ENCODE measurements around the gene MAP1LC3B2.

The MAP1LC3B2 gene

GRCh38 chr12:116537101-116537904 lies 21.9 kb upstream of the MAP1LC3B2 start:
- no peak for DNase-seq (ENCODE audit: low read depth in 4 of 4, low spot score in 1 of 4)

- no peak for DNase-seq (ENCODE audit: low read depth in 4 of 4, low spot score in 1 of 4)
These were observed 21.0 kb upstream of the MAP1LC3B2 start for GRCh38 chr12:116538076-116538591.

- no peak for DNase-seq (ENCODE audit: low read depth in 4 of 4, low spot score in 1 of 4)
These were observed 20.4 kb upstream of the MAP1LC3B2 start for GRCh38 chr12:116538682-116539305.

GRCh38 chr12:116539361-116539771 lies 19.8 kb upstream of the MAP1LC3B2 start:
- DNase-seq (ENCODE audit: low read depth in 4 of 4, low spot score in 1 of 4), result no peak

GRCh38 chr12:116539905-116540482 lies 19.2 kb upstream of the MAP1LC3B2 start:
- no peak for DNase-seq (ENCODE audit: low read depth in 4 of 4, low spot score in 1 of 4)

GRCh38 chr12:116540622-116541152 lies 18.5 kb upstream of the MAP1LC3B2 start:
- DNase-seq (ENCODE audit: low read depth in 4 of 4, low spot score in 1 of 4), result no peak

- DNase-seq (ENCODE audit: low read depth in 4 of 4, low spot score in 1 of 4), result no peak
These were observed 17.4 kb upstream of the MAP1LC3B2 start for GRCh38 chr12:116541547-116542344.

- no peak for DNase-seq (ENCODE audit: low read depth in 4 of 4, low spot score in 1 of 4)
These were observed 16.7 kb upstream of the MAP1LC3B2 start for GRCh38 chr12:116542345-116542956.

GRCh38 chr12:116544656-116545055 lies 14.5 kb upstream of the MAP1LC3B2 start:
- no peak for DNase-seq (ENCODE audit: low read depth in 4 of 4, low spot score in 1 of 4)

- DNase-seq (ENCODE audit: low read depth in 4 of 4, low spot score in 1 of 4), result no peak
These were observed 14.0 kb upstream of the MAP1LC3B2 start for GRCh38 chr12:116545144-116545543.

GRCh38 chr12:116545936-116546335 lies 13.2 kb upstream of the MAP1LC3B2 start:
- DNase-seq (ENCODE audit: low read depth in 4 of 4, low spot score in 1 of 4), result no peak

GRCh38 chr12:116547955-116548501 lies 11.2 kb upstream of the MAP1LC3B2 start:
- DNase-seq (ENCODE audit: low read depth in 4 of 4, low spot score in 1 of 4), result no peak

- DNase-seq (ENCODE audit: low read depth in 4 of 4, low spot score in 1 of 4), result no peak
These were observed 9.2 kb upstream of the MAP1LC3B2 start for GRCh38 chr12:116549993-116550392.

GRCh38 chr12:116551151-116551550 lies 8.0 kb upstream of the MAP1LC3B2 start:
- DNase-seq (ENCODE audit: low read depth in 4 of 4, low spot score in 1 of 4), result no peak

- no peak for DNase-seq (ENCODE audit: low read depth in 4 of 4, low spot score in 1 of 4)
These were observed 7.6 kb upstream of the MAP1LC3B2 start for GRCh38 chr12:116551619-116551951.

- DNase-seq (ENCODE audit: low read depth in 4 of 4, low spot score in 1 of 4), result no peak
These were observed 7.0 kb upstream of the MAP1LC3B2 start for GRCh38 chr12:116551952-116552772.

GRCh38 chr12:116552773-116553373 lies 6.3 kb upstream of the MAP1LC3B2 start:
- no peak for DNase-seq (ENCODE audit: low read depth in 4 of 4, low spot score in 1 of 4)

- no peak for DNase-seq (ENCODE audit: low read depth in 4 of 4, low spot score in 1 of 4)
These were observed 2.7 kb upstream of the MAP1LC3B2 start for GRCh38 chr12:116556356-116556952.

All from stimulated activated CD4-positive, alpha-beta T cell treated with anti-CD3 and anti-CD28 coated beads, Interleukin-1b, Interleukin-23, amount 100 ng/mL, for 24 hours (primary cell).